ENCODE data around the gene ASB12.

The ASB12 gene

GRCh38 chrX:64192673-64193072, 37.7 kb downstream of the ASB12 start:
- TF ChIP-seq, protein P1, sequence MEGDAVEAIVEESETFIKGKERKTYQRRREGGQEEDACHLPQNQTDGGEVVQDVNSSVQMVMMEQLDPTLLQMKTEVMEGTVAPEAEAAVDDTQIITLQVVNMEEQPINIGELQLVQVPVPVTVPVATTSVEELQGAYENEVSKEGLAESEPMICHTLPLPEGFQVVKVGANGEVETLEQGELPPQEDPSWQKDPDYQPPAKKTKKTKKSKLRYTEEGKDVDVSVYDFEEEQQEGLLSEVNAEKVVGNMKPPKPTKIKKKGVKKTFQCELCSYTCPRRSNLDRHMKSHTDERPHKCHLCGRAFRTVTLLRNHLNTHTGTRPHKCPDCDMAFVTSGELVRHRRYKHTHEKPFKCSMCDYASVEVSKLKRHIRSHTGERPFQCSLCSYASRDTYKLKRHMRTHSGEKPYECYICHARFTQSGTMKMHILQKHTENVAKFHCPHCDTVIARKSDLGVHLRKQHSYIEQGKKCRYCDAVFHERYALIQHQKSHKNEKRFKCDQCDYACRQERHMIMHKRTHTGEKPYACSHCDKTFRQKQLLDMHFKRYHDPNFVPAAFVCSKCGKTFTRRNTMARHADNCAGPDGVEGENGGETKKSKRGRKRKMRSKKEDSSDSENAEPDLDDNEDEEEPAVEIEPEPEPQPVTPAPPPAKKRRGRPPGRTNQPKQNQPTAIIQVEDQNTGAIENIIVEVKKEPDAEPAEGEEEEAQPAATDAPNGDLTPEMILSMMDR (IDR thresholded peaks at IDR 0.05), result no peak

DNA sequence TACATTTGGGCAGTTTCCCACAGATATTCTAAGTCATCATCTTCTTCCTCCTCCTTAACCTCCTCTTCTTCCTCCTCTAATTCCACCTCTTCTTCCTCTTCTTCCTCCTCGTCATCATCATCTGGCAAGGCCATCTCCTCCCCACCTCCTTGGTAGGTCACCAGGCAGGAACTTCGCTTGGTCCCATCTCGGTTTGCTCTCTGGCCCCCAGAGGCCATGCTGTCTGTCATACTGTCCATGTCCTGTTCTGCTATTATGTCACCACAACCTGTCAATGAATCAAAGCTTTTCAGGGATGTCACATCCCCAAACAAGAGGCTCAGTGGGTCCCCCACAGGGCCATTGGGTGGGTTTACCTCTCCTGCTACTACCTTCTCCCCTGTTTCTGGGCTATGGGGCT, 38.4 kb downstream of the ASB12 start:
- TF ChIP-seq, protein P1 (IDR thresholded peaks at IDR 0.05), result no peak

- TF ChIP-seq, protein P1 (IDR thresholded peaks at IDR 0.05), result no peak
Measured at GRCh38 chrX:64191281-64192010, 39.0 kb downstream of the ASB12 start.

DNA sequence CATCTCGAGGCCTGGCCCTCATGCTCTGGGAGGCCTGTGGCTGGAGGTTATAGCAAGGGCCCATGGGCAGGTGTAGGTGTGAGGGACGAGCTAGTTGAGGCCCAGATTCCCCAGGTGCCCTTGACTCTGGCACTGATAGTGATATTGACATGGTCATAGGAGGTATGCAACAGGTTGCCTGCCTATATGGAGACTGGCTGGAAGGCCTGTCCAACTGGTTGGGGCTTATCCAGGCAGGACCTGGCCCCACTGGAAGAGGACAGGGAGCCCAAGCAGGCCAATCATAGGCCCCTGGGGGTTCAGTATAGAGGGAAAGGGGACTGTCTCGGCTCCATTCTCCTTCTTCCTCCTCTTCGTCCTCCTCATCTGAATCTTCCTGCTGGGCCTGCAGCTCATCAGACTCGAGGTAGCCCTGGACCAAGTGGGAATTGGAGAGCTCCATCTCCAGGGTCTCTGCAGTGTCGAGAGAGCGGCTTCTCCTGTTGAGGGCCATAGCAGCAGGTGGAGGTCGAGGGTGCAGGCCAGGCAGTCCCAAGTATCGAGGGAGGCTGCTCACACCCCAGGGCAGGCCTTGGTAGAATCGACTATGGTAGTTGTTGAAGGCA, 40.2 kb downstream of the ASB12 start:
- TF ChIP-seq, protein P1 (IDR thresholded peaks at IDR 0.05), result no peak

GRCh38 chrX:64188901-64189300, 41.5 kb downstream of the ASB12 start:
- TF ChIP-seq, protein P1 (IDR thresholded peaks at IDR 0.05), result no peak

- TF ChIP-seq, protein P1 (IDR thresholded peaks at IDR 0.05), result no peak
Measured at GRCh38 chrX:64187762-64188150, 42.7 kb downstream of the ASB12 start.

GRCh38 chrX:64186974-64187761, 43.2 kb downstream of the ASB12 start:
- TF ChIP-seq, protein P1 (IDR thresholded peaks at IDR 0.05), result no peak

Measured in LNCAP (cell line).